OCI-LY7 (cell line): Measurements from ENCODE around the gene TUSC2. TPM values are rescaled to one million over a fixed set of nuclear protein-coding genes. Genes with fewer than 3 reads are reported as not detected.

Source experiments
- BruUV-seq: library from RNA; stranded (reverse); fragments of 400-500 nt; replicated peaks from 2 replicates; lab custom pipeline; 2021; lab: Mats Ljungman, UMichigan
- CTCF ChIA-PET: fragments of 300-600 bp; sonication (Branson Sonifier 250); formaldehyde crosslinking; loops from one replicate; lab custom pipeline; 2022; ENCODE audit warnings: antibody characterized with exemption; ENCODE audit not compliant: unreplicated experiment; lab: Charles Lee
- POLR2A ChIA-PET: fragments of 300-600 bp; sonication (Branson Sonifier 250); formaldehyde crosslinking; loops from one replicate; lab custom pipeline; 2022; ENCODE audit warnings: antibody characterized with exemption; lab: Charles Lee
- DNase-seq: peaks from one replicate; pipeline ENCODE4 v3.0.0-alpha.2; 2015; ENCODE audit warnings: low spot score
- H2AFZ ChIP-seq: fragments of 200-600 bp; sonication (generic), shearing (Covaris generic); 2 replicates; pipeline ENCODE4 v1.6.1; 2014; ENCODE audit warnings: mild to moderate bottlenecking, antibody characterized with exemption, low read length, moderate library complexity
- H3K27ac ChIP-seq: fragments of 200-600 bp; sonication (generic); 2 replicates; pipeline ENCODE4 v1.5.1; 2014; ENCODE audit warnings: mixed run types, low read depth, mild to moderate bottlenecking, moderate library complexity, low read length, inconsistent platforms; ENCODE audit not compliant: poor library complexity, severe bottlenecking
- H3K36me3 ChIP-seq: fragments of 200-600 bp; sonication (generic); 2 replicates; pipeline ENCODE4 v1.6.1; 2014; ENCODE audit warnings: mild to moderate bottlenecking, antibody characterized with exemption, low read length, moderate library complexity, mixed read lengths; ENCODE audit not compliant: insufficient read depth
- H3K4me1 ChIP-seq: fragments of 200-600 bp; sonication (generic); 2 replicates; pipeline ENCODE4 v1.5.1; 2014; ENCODE audit warnings: mild to moderate bottlenecking, low read length; ENCODE audit not compliant: insufficient read depth, poor library complexity, severe bottlenecking
- H3K4me2 ChIP-seq: fragments of 200-600 bp; sonication (generic); 2 replicates; pipeline ENCODE4 v1.6.1; 2014; ENCODE audit warnings: mild to moderate bottlenecking, low read length
- H3K4me3 ChIP-seq: fragments of 200-600 bp; sonication (generic); 2 replicates; pipeline ENCODE4 v1.5.1; 2014; ENCODE audit warnings: mild to moderate bottlenecking, low read depth, low read length; ENCODE audit not compliant: poor library complexity, severe bottlenecking
- H3K79me2 ChIP-seq: fragments of 200-600 bp; sonication (generic); 2 replicates; pipeline ENCODE4 v1.6.1; 2016; ENCODE audit warnings: low read depth, mild to moderate bottlenecking, low read length, moderate library complexity, mixed read lengths; ENCODE audit not compliant: insufficient read depth
- H3K9me2 ChIP-seq: fragments of 200-600 bp; sonication (generic); 2 replicates; pipeline ENCODE4 v1.6.1; 2016; ENCODE audit warnings: mild to moderate bottlenecking, low read length, mixed read lengths; ENCODE audit not compliant: insufficient read depth
- H3K9me3 ChIP-seq: fragments of 200-600 bp; sonication (generic); 2 replicates; pipeline ENCODE4 v1.6.1; 2014; ENCODE audit warnings: mild to moderate bottlenecking, mixed run types, low read length, mixed read lengths
- H4K20me1 ChIP-seq: fragments of 200-600 bp; sonication (generic); 2 replicates; pipeline ENCODE4 v1.6.1; 2014; ENCODE audit warnings: mild to moderate bottlenecking, antibody characterized with exemption, low read length, moderate library complexity, mixed read lengths; ENCODE audit not compliant: insufficient read depth
- EZH2phosphoT487 ChIP-seq: fragments of 200-600 bp; sonication (generic); IDR thresholded peaks from 2 replicates; pipeline ENCODE4 v1.6.1; 2018; ENCODE audit warnings: low read depth, borderline replicate concordance, mild to moderate bottlenecking, mixed run types, antibody characterized with exemption, low read length, moderate library complexity, mixed read lengths
- intact Hi-C: fragments of 100-400 bp; cut with micrococcal nuclease; formaldehyde crosslinking; loops from one replicate; pipeline ENCODE4 v1.10.0; 2022; ENCODE audit not compliant: unreplicated experiment
- total RNA-seq, 2 experiments: library from RNA; depleted of rRNA in 1 of 2; stranded (reverse); fragments of >200 nt in 1 of 2; shearing (Covaris generic) in 1 of 2; gene quantifications; 2 replicates each; pipeline ENCODE4 v1.2.3, GENCODE V29; 2014 to 2022
- TF ChIP-seq, protein P1 (sequence below): fragments of 200-600 bp; sonication (generic); conservative IDR thresholded peaks from 2 replicates; pipeline ENCODE4 v1.5.1; 2014; ENCODE audit warnings: mild to moderate bottlenecking, antibody characterized with exemption, low read length, moderate library complexity, mixed read lengths

TUSC2 gene
- total RNA-seq, 2 experiments from 2014 or later: 20.4 to 24.5 TPM

DNA sequence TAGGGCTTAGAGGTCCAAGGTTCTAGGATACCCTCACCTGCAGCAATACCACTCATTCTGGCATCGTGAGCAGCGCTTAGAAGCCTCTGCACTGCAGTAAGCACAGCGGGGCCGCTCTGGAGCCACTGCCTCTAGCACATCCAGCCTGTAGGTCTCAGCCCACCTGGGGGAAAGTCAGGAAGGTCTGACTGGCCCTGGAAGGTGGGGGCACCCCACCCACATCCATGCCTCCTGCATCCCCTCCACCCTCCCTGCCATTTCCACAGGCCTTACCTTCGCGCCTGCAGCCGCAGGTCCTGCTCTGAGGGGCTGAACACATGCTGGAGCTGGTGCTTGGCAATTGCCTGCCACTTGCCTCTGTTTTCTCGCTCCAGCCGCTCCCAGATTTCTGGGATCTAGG lies 13.5 kb upstream of the TUSC2 start:
- intact Hi-C loops: no loop called here

GRCh38 chr3:50340448-50341329 lies 12.7 kb upstream of the TUSC2 start, which contains the start of gene RASSF1:
RASSF1 (minus strand) TSS chr3:50340836; CDS start chr3:50340805, 31 bp downstream.
- no TSS peak for BruUV-seq
- Histone ChIP-seq H3K9me3 (no peaks in the 10 kb centered on the region), H3K4me2 (peak within 1 kb of the TSS; percentile 83), H3K4me3 (peak within 1 kb of the TSS; percentile 39), H3K4me1 (peaks cover 44% of the 10 kb centered on the region), H3K27ac (no peak within 1 kb of the TSS), H3K9me2 (no peaks in the 10 kb centered on the region), H4K20me1 (no peaks in the 10 kb centered on the region; the same call in 1 of the 2 replicates), H2AFZ (peak within 1 kb of the TSS; percentile 70), H3K36me3 (peaks cover 11% of the 10 kb centered on the region), H3K79me2 (peaks cover 19% of the 10 kb centered on the region)
- POLR2A ChIA-PET: interaction anchor here (0.6 to 0.8 kb wide), 2 partner anchors 10 to 64 kb away, joined by 3 to 4 read pairs; partner anchors contain the start of genes CYB561D2 and NPRL2
- CTCF ChIA-PET: no interaction called here
- peak; percentile 52 for DNase-seq
- intact Hi-C loops: no loop called here
- no peak for TF ChIP-seq EZH2phosphoT487
- TF ChIP-seq, protein P1, sequence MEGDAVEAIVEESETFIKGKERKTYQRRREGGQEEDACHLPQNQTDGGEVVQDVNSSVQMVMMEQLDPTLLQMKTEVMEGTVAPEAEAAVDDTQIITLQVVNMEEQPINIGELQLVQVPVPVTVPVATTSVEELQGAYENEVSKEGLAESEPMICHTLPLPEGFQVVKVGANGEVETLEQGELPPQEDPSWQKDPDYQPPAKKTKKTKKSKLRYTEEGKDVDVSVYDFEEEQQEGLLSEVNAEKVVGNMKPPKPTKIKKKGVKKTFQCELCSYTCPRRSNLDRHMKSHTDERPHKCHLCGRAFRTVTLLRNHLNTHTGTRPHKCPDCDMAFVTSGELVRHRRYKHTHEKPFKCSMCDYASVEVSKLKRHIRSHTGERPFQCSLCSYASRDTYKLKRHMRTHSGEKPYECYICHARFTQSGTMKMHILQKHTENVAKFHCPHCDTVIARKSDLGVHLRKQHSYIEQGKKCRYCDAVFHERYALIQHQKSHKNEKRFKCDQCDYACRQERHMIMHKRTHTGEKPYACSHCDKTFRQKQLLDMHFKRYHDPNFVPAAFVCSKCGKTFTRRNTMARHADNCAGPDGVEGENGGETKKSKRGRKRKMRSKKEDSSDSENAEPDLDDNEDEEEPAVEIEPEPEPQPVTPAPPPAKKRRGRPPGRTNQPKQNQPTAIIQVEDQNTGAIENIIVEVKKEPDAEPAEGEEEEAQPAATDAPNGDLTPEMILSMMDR: no peak

More for the DNA sequence above, 13.5 kb upstream of the TUSC2 start:
- ChIA-PET POLR2A (no interaction called here), CTCF (no interaction called here)
- no peak for DNase-seq
- no peaks in the 10 kb centered on the region for H3K9me2 ChIP-seq
- H3K79me2 ChIP-seq: peaks cover 11% of the 10 kb centered on the region
- H3K4me3 ChIP-seq: no peak overlapping the region
- peaks cover 42% of the 10 kb centered on the region for H3K4me1 ChIP-seq
- H4K20me1 ChIP-seq: no peaks in the 10 kb centered on the region; the same call in 1 of the 2 replicates
- TF ChIP-seq, protein P1: no peak
- no peak for TF ChIP-seq EZH2phosphoT487
- H2AFZ ChIP-seq: no peak overlapping the region; the same call in 1 of the 2 replicates
- H3K4me2 ChIP-seq: no peak overlapping the region
- no TSS peak for BruUV-seq
- no peaks in the 10 kb centered on the region for H3K9me3 ChIP-seq
- H3K36me3 ChIP-seq: peaks cover 3% of the 10 kb centered on the region; the same call in 1 of the 2 replicates
- no peak overlapping the region for H3K27ac ChIP-seq
